ENCODE data around the gene USP35. TPM values are rescaled to one million over a fixed set of nuclear protein-coding genes. Genes with fewer than 3 reads are reported as not detected.

The USP35 gene
- total and polyA plus RNA-seq, 2 experiments from 2014 or later = 2.9 to 7.3 TPM

- no peaks in the 10 kb centered on the region for H3K9me3 ChIP-seq (ENCODE audit: low read depth)
- TF ChIP-seq CTCF (IDR thresholded peaks at IDR 0.05; ENCODE audit: poor library complexity) (no peak), EZH2phosphoT487 (IDR thresholded peaks at IDR 0.05; ENCODE audit: low read depth, severe bottlenecking, unreplicated experiment) (no peak), EZH2 (IDR thresholded peaks at IDR 0.05; ENCODE audit: borderline replicate concordance) (no peak)
- H3K27me3 ChIP-seq = no peaks in the 10 kb centered on the region
- no peak overlapping the region for H3K4me3 ChIP-seq
- no peak for DNase-seq (ENCODE audit: low spot score)
- H3K9me2 ChIP-seq (replicated peaks; ENCODE audit: insufficient read depth) = no peaks in the 10 kb centered on the region
- no peaks in the 10 kb centered on the region for H4K20me1 ChIP-seq (ENCODE audit: insufficient read depth, poor library complexity, severe bottlenecking)
- 89% methylated on average over 8 of the region's 8 CpGs for WGBS (ENCODE audit: low lambda C conversion rate, missing lambda C conversion rate)
- peaks cover 10% of the 10 kb centered on the region for H3K4me1 ChIP-seq (ENCODE audit: insufficient read depth)
- H2AFZ ChIP-seq = no peak overlapping the region
- H3K79me2 ChIP-seq = peaks cover 19% of the 10 kb centered on the region
- H3K4me2 ChIP-seq = no peak overlapping the region
- no peaks in the 10 kb centered on the region for H3K36me3 ChIP-seq (replicated peaks; ENCODE audit: insufficient read depth, low read depth)
- no peak overlapping the region for H3K27ac ChIP-seq
Observed at GRCh38 chr11:78197816-78198215, 9.1 kb downstream of the USP35 start.

- H3K36me3 ChIP-seq (replicated peaks; ENCODE audit: insufficient read depth, low read depth) = no peaks in the 10 kb centered on the region
- H3K9me2 ChIP-seq (replicated peaks; ENCODE audit: insufficient read depth) = no peaks in the 10 kb centered on the region
- no peak overlapping the region for H3K27ac ChIP-seq
- peaks cover 13% of the 10 kb centered on the region for H3K79me2 ChIP-seq
- H2AFZ ChIP-seq = no peak overlapping the region
- no peaks in the 10 kb centered on the region for H3K9me3 ChIP-seq (ENCODE audit: low read depth)
- H3K4me3 ChIP-seq = no peak overlapping the region
- WGBS (ENCODE audit: low lambda C conversion rate, missing lambda C conversion rate) = 93% methylated on average over 6 of the region's 6 CpGs
- H4K20me1 ChIP-seq (ENCODE audit: insufficient read depth, poor library complexity, severe bottlenecking) = no peaks in the 10 kb centered on the region
- no peak for DNase-seq (ENCODE audit: low spot score)
- H3K4me2 ChIP-seq = no peak overlapping the region
- no peaks in the 10 kb centered on the region for H3K27me3 ChIP-seq
- H3K4me1 ChIP-seq (ENCODE audit: insufficient read depth) = peaks cover 10% of the 10 kb centered on the region
- no peak for TF ChIP-seq EZH2 (IDR thresholded peaks at IDR 0.05; ENCODE audit: borderline replicate concordance)
- no peak for TF ChIP-seq EZH2phosphoT487 (IDR thresholded peaks at IDR 0.05; ENCODE audit: low read depth, severe bottlenecking, unreplicated experiment)
- no peak for TF ChIP-seq CTCF (IDR thresholded peaks at IDR 0.05; ENCODE audit: poor library complexity)
Observed at GRCh38 chr11:78199015-78199652, 10.4 kb downstream of the USP35 start.

GRCh38 chr11:78199653-78200015 is 10.9 kb downstream of the USP35 start:
- DNase-seq (ENCODE audit: low spot score) = no peak
- Histone ChIP-seq H3K4me1 (ENCODE audit: insufficient read depth) (peaks cover 6% of the 10 kb centered on the region), H3K9me3 (ENCODE audit: low read depth) (no peaks in the 10 kb centered on the region), H3K4me3 (no peak overlapping the region), H3K4me2 (no peak overlapping the region), H3K36me3 (replicated peaks; ENCODE audit: insufficient read depth, low read depth) (no peaks in the 10 kb centered on the region), H3K27ac (no peak overlapping the region), H3K9me2 (replicated peaks; ENCODE audit: insufficient read depth) (no peaks in the 10 kb centered on the region), H3K27me3 (no peaks in the 10 kb centered on the region), H2AFZ (no peak overlapping the region), H3K79me2 (peaks cover 13% of the 10 kb centered on the region), H4K20me1 (ENCODE audit: insufficient read depth, poor library complexity, severe bottlenecking) (no peaks in the 10 kb centered on the region)
- TF ChIP-seq EZH2phosphoT487 (IDR thresholded peaks at IDR 0.05; ENCODE audit: low read depth, severe bottlenecking, unreplicated experiment) = no peak
- TF ChIP-seq CTCF (IDR thresholded peaks at IDR 0.05; ENCODE audit: poor library complexity) = no peak
- TF ChIP-seq EZH2 (IDR thresholded peaks at IDR 0.05; ENCODE audit: borderline replicate concordance) = no peak
- WGBS (ENCODE audit: low lambda C conversion rate, missing lambda C conversion rate) = 97% methylated on average over 5 of the region's 5 CpGs

Data from hepatocyte (in vitro differentiated cells).